ENCODE results near the gene PLAAT1.

The PLAAT1 gene

DNA sequence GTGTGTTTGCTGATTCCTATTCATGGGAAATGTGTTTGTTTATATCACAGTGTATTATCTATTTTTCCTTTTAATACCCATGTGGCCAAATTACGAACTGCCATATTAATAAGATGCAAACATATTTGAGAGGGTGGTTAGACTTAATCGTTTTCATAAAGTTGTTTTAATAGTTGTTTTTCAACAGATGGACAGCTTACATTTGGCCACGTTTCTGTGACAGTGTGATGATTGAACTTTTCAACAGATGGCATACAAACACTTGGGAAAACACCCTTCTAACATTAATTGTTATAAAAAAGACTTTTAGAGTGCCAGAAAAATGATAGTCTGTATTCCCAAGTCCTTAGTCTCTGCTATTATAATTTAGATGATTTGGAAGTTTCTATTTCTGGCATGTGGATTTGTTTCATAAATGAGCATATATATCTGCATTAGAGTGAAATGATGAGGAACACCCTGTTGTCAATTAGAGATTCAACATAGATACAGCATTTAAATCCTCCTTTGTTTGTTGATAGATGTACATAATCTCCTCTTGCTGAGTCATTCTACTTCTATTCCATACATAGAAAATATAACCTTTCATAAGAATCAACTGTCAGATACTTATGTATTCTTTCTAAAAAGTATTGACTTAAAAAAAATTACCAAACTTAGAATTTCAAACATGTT, 13.1 kb downstream of the PLAAT1 start:
- no peak for DNase-seq

DNA sequence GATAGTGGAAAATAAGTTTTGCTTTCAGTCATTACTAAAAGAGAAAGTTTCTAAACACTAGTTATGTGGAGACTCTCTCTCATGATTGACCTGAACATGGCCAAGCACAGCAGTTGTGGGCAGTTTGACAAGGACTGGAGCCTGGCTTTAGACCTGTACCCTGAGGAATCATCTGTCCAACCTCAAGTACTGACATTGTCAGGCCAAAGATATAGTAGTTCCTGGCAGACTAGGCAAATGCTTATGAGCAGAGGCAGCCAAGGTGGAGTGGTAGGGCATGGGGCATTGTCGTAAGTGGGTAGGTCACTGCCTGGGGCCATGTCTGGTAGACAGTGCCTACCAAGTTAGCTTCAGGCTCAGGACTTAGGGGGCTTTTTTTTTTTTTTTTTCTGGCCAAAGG, 20.9 kb downstream of the PLAAT1 start:
- no peak for DNase-seq

DNA sequence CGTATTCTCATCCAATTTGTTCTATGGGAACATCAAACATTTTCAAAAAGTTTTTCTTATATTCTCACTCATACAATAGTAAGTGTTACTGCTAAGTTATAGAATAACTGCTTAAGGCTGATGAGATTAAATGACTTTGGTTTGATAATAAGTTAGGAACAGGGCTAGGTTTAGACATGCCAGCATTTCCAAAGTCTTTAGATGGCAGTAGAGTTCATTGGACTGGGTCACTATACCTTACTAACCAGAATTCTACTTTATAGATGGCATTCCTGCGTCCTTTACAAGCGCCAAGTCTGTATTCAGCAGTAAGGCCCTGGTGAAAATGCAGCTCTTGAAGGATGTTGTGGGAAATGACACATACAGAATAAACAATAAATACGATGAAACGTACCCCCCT, 21.7 kb downstream of the PLAAT1 start:
- DNase-seq, result no peak

DNA sequence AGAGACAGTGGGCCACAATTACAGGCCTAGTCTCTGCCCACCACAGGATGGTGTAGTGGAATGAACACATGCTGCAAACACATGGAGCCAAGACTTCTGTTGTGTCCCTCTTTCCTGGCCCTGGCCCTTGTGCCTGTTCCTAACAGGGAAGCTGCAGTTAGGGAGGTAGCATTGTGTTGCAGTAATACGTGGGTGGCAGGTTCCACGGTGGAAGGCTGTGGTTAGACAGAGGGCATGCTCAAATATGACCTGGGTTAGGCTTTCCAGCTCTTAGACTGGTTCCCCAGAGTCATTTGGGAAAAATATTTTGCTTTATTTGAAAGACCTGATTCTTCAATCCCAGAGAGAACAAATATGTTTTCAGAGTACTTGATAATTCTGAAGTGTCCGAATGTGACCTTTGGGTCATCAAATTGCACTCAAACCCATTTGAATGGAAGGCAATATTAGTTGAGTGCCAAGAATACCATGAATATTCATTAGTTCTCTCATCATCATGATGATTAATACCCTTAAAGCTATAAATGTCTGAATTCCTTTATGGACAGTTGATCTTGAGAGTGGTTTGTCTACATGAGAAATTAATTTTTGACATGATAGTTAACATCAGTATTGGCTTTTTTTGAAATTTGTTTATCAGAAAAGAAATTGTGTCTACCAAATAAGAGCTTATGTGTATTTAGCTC, 28.5 kb downstream of the PLAAT1 start:
- DNase-seq, result no peak

DNA sequence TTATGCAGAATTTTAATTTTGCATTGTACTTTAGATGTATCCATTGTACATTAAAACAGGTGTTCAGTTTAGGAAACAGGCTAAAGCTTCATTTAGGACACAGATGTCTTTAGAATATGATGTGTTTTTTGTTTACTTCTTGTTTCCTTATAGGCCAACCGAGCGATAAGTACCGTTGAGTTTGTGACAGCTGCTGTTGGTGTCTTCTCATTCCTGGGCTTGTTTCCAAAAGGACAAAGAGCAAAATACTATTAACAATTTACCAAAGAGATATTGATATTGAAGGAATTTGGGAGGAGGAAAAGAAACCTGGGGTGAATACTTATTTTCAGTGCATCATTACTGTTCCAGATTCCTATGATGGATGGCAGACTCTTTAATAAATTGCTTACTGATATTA, 29.4 kb downstream of the PLAAT1 start:
- DNase-seq, result no peak

DNA sequence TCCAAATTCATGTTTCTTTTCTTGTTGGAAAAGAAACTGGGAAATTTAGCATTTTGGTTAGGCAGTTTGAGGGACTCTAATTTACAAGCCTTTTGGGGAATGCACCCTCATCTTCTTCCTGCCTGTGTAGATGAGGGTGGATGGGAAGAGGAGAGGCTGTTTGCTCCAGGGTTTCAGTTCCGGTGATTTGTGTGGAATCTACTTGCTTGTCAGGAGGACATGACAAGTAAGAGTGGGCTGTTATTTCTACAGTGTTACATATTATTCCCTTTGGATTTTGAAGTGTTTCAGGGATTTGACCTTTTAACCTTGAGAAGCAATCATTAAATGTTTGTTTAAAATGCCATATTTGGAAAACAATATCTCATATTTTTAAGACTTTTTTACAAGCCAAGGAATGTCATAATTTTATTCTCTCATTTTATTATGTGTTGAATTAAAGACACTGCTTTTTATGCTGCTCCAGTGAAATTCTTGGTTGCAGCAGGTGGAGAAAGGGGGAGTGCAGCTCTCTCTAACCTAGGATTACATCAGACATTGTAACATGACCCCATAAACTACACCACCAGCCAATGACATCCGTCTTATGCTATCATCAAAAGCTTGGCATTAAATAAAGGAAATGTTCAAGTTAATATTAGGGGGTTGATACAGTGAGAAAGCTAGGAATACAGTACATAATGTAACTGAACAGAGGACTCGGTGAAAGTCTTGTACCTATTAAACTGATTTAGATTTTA, 30.2 kb downstream of the PLAAT1 start:
- no peak for DNase-seq

DNA sequence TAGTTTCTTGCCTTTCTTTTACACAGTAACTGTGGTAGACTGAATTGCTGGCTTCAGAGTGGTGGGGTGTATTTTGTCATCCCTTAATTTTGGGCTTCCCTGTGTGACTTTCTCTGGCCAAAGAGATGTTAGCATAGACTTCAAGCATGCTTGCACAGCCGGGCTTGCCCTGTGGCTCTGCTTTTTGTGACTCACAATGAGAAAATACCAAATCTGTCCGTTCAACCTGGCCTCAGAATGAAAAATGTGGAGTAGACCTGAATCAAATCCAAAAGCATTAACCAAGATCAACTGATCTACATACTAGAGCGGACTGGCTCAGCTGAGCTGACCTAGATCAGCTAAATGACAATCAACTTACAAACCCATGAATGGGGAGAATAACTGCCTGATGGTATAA, 51.4 kb downstream of the PLAAT1 start:
- no peak for DNase-seq

DNA sequence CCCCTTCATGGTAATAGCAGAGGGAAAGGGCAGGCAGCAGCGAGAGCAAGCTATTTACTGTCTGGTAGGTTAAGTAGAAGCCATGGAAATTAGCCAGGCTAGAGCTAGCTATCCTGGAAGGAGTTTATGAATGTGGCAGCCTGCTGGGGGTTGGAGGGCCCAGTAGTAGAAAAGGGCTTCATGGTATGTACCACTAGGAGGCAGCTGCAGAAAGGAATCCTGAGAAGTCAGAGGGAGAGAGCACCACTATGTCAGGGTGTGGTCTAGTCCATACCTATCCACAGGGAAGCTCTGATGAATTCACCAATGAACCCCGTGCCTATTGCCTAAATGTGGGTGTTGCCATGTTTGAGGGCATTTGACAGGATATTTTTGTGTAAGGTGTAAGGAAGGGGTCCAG, 55.0 kb downstream of the PLAAT1 start:
- no peak for DNase-seq

DNA sequence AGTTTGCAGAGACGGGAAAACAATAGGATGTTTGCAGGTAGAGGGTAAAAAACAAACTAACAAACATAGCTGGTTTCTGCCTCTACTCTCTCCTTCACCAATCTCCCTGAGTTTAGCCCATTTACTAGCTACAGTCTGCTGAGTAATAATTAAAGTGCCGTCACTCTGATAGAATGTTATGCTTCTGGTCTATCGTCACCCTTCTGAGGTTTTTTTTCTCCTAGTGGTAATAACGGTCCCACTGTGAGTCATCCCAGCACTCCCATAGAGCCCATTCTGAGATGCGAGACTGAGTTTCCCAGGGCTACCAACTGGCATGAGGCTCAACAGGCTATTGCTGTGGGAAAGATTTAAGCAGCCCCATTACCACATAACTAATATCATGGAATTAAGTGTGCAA, 56.4 kb downstream of the PLAAT1 start:
- DNase-seq, result no peak

DNA sequence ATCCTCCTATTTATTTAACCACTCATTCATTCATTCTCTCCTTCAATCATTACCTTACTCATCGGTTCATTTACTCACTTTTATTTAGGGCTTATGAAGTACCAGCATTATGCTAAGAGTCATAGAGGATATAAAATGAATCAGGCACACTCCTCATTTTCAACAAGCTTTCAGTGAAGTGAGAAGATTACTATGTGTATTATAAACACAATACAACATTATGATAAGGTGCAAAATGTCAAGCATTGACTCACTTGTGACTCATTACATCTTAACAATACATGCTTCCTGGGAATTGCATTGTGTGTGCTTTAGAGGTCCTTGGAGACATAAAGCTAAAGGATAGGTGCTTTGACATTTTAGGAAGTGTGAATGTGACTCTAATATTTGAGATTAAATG, 60.4 kb downstream of the PLAAT1 start:
- DNase-seq, result no peak

DNA sequence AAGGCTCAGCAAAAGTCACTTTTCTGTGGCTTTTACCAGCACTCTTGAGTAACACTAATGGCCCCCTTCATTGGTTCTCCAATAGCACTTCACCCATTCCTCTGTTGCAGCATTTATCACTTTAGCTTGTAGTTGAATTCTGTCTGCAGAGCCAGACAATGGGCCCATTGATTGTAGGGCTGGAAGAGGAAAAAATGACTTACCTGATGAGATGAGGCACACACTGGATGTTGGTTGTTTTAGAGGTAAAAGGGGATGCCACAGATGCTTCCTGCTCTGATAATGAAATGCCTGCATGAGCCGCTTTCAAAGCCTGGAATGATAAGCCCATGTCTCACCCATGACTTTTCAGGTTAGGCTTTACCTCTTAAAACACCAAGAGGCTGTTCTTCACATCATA, 64.3 kb downstream of the PLAAT1 start:
- no peak for DNase-seq

DNA sequence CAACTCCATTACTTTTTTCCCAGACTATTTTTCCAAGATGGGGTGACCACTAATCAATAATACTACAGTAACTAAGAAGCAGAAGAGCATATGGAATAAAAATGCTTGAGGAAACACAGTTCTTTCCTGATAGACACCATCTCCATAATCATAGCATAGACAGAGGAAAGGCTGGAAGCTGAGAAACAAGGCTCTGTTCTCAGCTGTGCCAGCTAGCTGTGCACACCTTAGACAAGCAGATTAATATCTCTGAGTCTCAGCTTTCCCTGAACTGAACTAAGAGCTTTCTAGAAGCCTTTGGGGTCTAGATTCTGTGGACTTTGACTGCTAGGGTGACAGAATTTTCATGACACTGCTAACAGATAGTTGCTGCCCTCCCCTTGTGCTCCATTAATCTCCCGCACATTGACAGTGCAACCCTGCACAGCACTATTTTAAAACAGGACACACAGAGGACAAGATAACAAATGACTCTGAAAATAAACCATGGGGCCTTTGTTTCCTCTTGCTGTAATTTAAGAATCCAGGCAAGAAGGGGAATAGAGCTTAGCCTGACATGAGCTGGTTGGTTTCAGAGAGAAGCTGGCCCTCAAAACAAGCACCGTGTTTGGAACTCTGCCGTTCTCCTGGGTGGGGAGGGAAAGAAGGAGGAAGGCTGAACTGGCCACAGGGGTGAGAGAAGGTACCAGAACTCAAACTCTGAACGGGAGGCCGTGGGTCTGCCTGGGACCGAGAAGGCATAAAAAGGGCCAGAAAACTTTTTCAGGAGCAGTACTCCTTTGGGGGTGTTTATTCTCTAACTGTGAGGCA, 70.1 kb downstream of the PLAAT1 start:
- no peak for DNase-seq

DNA sequence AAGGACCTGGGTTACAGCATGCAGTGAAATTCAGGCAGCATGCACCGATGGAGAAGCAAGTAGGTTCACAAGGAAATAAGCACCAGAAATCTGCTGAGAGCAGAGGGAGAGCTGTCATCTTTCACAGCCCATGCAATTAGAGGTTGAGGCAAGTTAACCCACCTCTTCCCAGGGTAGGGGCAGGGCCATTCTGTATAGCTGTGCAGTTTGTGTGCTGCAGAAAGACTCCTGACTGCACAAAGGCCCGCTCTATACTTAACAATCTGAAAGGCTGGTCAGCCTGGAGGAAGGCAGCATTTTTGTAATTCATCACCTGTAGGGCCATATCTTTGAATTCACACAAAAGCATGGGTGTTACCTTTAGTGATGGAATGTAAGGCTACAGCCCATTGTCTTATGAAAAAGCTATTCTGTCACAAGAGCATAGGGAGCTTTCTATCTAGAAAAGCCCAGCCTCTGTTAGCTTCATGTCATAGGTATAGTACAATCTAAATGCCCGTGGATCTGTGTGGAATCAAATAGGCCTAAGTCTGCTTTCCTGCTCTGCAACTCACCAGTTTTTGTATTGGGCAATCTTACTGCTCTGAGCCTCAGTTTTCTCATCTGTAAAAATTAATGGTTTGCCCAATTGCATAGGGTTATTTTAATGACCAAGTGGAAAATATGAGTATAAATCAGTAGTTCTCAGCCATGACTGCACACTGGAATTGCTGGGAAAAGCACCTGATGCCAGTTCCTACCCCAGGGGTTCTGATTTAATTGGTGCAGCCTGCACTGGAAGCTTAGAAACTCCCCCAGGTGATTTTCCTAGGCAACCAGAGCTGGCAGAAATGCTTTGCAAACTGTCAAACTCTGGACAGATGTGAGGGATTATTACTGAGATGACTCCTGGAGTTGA, 72.3 kb downstream of the PLAAT1 start:
- no peak for DNase-seq

DNA sequence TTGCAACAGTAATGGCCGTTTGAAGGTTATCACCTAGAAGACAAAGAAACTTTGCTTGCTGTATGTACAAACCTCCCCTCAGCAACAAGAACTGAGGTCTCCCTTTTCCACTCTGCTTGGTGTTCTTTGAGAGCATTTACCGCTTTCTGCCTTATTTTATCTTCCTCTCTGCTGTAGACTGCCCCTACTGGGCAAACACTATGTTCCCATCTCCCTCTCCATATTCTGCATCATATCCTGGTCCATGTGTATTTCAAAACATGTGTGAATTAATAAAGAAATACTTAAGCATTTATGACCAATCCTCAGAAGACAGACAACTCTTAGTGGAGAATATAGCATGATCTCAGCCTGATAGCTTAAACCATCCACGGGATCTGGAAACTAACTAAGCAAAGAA, 73.1 kb downstream of the PLAAT1 start:
- DNase-seq, result no peak

DNA sequence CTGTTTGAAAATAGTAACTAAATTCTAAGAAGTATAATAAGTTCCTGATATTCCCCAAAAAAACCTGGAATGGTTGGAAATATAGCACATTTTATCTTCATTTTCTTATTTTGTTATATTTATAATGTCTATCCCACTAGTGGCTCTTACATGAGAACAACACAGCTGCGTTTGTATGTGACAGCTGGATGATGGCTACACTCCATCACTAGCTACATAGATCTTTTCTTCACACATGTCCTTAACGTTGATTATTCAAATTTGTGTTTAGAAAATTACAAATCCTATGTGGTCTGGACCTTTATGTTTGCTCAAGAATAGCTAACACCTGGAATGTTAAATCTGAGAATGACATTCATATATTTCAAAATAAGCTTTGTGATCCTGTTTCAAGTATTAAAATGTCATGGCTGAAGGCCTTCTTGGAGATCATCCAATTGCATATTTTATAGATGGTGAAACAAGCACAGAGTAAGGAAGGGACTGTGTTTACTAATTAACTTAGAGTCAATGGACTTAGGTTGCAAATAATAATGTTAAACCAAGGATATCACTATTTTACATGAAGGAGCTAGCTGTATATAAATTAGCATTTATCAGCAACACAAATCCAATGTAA, 76.8 kb downstream of the PLAAT1 start:
- DNase-seq, result no peak

Measured in activated naive CD4-positive, alpha-beta T cell treated with anti-CD3 and anti-CD28 coated beads, Interleukin-2, amount 50 U/mL, for 16 hours (primary cell).